Upper lobe of right lung (tissue), 1 donor: ENCODE data around the gene MVP. TPM values are rescaled to one million over a fixed set of nuclear protein-coding genes. Genes with fewer than 3 reads are reported as not detected.
A peak's percentile ranks its signal among the peaks of the same experiment; 100 is the strongest.

Source experiments
- ATAC-seq: fragments of 200-7000 bp; cut with Tn5 transposase; one replicate; pipeline ENCODE4 v1.9.1; 2020; ENCODE audit warnings: mild to moderate bottlenecking, moderate library complexity
- DNase-seq: peaks from one replicate; pipeline ENCODE4 v3.0.0-alpha.2; 2020
- H3K27ac ChIP-seq: fragments of 200-600 bp; one replicate; pipeline ENCODE4 v1.8.0; 2022
- H3K27me3 ChIP-seq: fragments of 200-600 bp; one replicate; pipeline ENCODE4 v1.8.0; 2022; ENCODE audit warnings: mild to moderate bottlenecking
- H3K36me3 ChIP-seq: fragments of 200-600 bp; one replicate; pipeline ENCODE4 v1.8.0; 2022
- H3K4me1 ChIP-seq: fragments of 200-600 bp; one replicate; pipeline ENCODE4 v1.8.0; 2022
- H3K4me3 ChIP-seq: fragments of 200-600 bp; one replicate; pipeline ENCODE4 v1.8.0; 2022; ENCODE audit warnings: mild to moderate bottlenecking
- H3K9me3 ChIP-seq: fragments of 200-600 bp; one replicate; pipeline ENCODE4 v1.8.0; 2022
- intact Hi-C: fragments of 100-400 bp; cut with DNase I; formaldehyde crosslinking; loops from one replicate; pipeline ENCODE4 v1.11.0; 2022
- total RNA-seq: library from RNA; stranded (reverse); fragmentation: NEBNext Ultra II Directional; extraction: Animal tissue kit (Norgen Biotek cat#: 25700); gene quantifications from one replicate; pipeline ENCODE4 v1.2.1, GENCODE V29; 2021
- TF ChIP-seq, protein P1 (sequence below): fragments of 200-600 bp; IDR thresholded peaks from one replicate; pipeline ENCODE4 v1.8.0; 2022; ENCODE audit warnings: antibody characterized with exemption
- donor health status: DM: no; HTN: yes; CAD: no; lungs with severe emphysema.

Gene MVP
- total RNA-seq, 1 donor from 2014 or later: 247 TPM

DNA sequence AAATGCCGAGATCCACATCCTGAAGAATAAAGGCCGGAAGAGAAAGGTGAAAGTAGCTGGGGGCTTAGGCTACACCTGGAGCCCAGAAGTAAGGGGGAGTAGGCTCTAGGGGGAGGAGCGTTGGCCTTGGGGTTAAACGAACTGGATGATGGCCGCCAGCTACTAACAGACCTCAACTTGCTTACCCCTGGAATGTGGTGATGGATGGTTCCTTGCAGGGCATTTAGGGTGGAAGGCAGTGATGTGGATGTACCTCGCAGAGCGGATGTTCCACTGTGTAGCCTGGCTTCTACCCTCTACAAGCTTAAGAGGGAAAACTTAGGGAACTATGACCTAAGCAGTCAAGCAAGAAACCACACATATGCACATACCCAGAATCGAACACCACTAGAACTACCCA is 16.2 kb upstream of the MVP start:
- no peaks in the 10 kb centered on the region for H3K9me3 ChIP-seq
- TF ChIP-seq, protein P1, sequence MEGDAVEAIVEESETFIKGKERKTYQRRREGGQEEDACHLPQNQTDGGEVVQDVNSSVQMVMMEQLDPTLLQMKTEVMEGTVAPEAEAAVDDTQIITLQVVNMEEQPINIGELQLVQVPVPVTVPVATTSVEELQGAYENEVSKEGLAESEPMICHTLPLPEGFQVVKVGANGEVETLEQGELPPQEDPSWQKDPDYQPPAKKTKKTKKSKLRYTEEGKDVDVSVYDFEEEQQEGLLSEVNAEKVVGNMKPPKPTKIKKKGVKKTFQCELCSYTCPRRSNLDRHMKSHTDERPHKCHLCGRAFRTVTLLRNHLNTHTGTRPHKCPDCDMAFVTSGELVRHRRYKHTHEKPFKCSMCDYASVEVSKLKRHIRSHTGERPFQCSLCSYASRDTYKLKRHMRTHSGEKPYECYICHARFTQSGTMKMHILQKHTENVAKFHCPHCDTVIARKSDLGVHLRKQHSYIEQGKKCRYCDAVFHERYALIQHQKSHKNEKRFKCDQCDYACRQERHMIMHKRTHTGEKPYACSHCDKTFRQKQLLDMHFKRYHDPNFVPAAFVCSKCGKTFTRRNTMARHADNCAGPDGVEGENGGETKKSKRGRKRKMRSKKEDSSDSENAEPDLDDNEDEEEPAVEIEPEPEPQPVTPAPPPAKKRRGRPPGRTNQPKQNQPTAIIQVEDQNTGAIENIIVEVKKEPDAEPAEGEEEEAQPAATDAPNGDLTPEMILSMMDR: no peak
- H3K36me3 ChIP-seq: peaks cover 18% of the 10 kb centered on the region
- intact Hi-C loops: no loop called here
- peaks cover 21% of the 10 kb centered on the region for H3K4me1 ChIP-seq
- H3K27me3 ChIP-seq: no peaks in the 10 kb centered on the region
- peak overlapping the region; percentile 98 for H3K27ac ChIP-seq
- ATAC-seq (no peak), DNase-seq (no peak)
- peak overlapping the region; percentile 80 for H3K4me3 ChIP-seq

DNA sequence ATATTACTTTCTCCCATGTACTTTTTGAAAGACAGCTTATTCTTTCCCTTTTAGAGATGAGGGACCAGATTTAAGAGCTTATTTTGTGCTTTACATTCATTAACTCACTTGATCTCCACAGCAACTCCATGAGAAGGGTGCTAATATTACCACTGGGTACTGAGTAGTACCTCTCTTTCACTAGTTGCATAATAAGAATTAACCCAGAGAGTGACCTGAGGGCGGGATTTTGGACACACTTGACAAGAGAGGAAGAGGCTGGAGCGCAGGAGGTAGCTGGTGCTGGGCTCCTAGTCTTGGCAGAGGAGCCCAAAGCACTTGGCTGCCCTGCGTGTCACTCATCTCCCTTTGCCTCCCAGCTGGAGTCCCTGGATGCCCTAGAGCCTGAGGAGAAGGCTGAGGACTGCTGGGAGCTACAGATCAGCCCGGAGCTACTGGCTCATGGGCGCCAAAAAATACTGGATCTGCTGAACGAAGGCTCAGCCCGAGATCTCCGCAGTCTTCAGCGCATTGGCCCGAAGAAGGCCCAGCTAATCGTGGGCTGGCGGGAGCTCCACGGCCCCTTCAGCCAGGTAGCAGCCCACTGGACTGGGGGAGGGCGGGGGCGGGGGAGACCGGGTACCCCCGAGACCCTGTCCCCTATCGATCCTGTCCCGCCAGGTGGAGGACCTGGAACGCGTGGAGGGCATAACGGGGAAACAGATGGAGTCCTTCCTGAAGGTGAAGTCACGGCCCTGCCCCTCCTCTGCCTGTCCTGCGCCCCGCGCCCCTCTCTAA is 15.6 kb upstream of the MVP start:
- Histone ChIP-seq H3K9me3 (no peaks in the 10 kb centered on the region), H3K4me1 (peaks cover 27% of the 10 kb centered on the region), H3K27me3 (no peaks in the 10 kb centered on the region), H3K4me3 (peak overlapping the region; percentile 80), H3K27ac (peak overlapping the region; percentile 98), H3K36me3 (peaks cover 18% of the 10 kb centered on the region)
- intact Hi-C loops: no loop called here
- DNase-seq: no peak
- TF ChIP-seq, protein P1: no peak
- ATAC-seq: peak; percentile 6

DNA sequence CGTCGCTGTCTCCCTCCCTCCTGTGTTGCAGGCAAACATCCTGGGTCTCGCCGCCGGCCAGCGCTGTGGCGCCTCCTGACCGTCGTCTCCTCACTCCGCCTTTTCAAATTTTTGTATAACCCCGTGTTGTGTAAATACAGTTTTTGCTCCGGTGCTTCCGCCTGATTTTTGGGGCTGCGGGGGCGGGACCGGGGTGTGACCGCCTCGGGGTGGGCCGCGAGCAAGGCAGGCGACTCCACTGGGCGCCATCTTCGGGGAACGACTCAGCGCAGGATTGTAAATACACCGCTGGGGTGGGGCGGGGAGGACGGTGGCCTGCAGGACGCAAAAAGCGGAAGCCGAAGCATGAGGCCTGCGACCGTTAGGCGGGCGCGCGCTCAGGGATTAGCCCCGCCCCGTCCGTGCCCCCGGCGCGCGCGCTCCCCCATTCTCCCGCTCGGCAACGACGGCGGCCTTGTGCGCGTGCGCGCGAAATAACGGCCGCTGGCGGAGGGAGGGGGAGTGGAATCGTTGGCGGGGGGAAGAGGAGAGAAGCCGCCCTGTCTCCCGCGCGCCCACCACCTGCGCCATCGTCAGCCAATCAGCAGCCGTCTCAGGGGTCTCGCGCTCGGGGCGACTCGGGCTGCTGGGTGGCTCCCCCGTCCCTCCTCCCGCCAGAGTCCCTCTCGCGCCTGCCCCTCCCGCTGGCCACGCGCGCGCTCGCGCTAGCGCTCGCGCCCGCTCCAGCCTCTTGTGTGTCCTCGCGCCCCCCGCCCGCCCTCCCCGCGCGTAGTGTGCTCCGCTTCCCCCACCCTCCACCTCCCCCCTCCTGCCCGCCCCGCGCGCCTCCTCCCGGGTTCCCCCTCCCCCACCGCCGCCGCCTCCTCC is 14.8 kb upstream of the MVP start:
- H3K4me1 ChIP-seq: peaks cover 33% of the 10 kb centered on the region
- no peaks in the 10 kb centered on the region for H3K27me3 ChIP-seq
- DNase-seq (peak; percentile 99), ATAC-seq (peak; percentile 88)
- intact Hi-C loops: no loop called here
- no peaks in the 10 kb centered on the region for H3K9me3 ChIP-seq
- H3K27ac ChIP-seq: peak overlapping the region; percentile 98
- H3K4me3 ChIP-seq: peak overlapping the region; percentile 80
- TF ChIP-seq, protein P1: no peak
- H3K36me3 ChIP-seq: peaks cover 21% of the 10 kb centered on the region

DNA sequence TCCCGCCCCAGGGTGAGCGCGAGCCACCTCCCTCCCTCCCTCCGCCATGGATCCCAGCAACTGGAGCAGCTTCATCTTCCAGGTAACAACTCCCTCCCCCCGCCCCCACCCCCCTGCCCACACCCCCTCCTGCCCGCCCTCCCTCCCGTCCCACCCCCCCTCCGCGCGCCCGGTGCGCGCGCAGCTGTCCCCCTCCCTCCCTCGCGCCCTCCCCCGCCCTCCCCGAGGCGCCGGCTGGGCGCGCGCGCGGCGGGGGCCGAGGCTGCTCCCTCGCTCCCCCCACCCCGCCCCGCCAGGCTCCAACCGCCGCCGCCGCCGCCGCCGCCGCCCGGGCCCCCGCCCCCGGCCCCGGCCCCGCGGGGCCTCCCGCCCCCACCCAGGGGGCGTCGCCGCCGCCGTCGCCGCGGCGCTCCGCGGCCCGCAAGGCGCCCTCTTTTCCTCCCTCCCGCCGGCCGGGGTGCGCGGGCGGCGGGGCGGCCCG is 14.1 kb upstream of the MVP start, which contains the start of gene MAZ:
Gene MAZ (plus strand): TSS at position 431 of the 481 bp plus-strand sequence. CDS start 173 bp downstream, outside the sequence.
- no peaks in the 10 kb centered on the region for H3K9me3 ChIP-seq
- TF ChIP-seq, protein P1: no peak
- ATAC-seq: peak; percentile 16
- intact Hi-C loops: no loop called here
- peak within 1 kb of the TSS; percentile 80 for H3K4me3 ChIP-seq
- DNase-seq: no peak
- peak within 1 kb of the TSS; percentile 98 for H3K27ac ChIP-seq
- peaks cover 21% of the 10 kb centered on the region for H3K36me3 ChIP-seq
- no peaks in the 10 kb centered on the region for H3K27me3 ChIP-seq
- H3K4me1 ChIP-seq: peaks cover 39% of the 10 kb centered on the region

GRCh38 chr16:29806641-29807425 is 13.4 kb upstream of the MVP start:
- peak overlapping the region; percentile 60 for H3K4me3 ChIP-seq
- intact Hi-C loops: no loop called here

More at GRCh38 chr16:29806641-29807425, 13.4 kb upstream of the MVP start:
- Histone ChIP-seq H3K4me1 (peaks cover 43% of the 10 kb centered on the region), H3K27me3 (no peaks in the 10 kb centered on the region), H3K27ac (peak overlapping the region; percentile 89), H3K9me3 (no peaks in the 10 kb centered on the region), H3K36me3 (peaks cover 21% of the 10 kb centered on the region)
- TF ChIP-seq, protein P1: no peak
- DNase-seq (peak; percentile 86), ATAC-seq (no peak)
